NB4 (cell line): ENCODE results near the gene THADA.

Experiments used
- DNase-seq: peaks from one replicate; pipeline ENCODE4 v3.0.0; 2010; ENCODE audit warnings: low read depth
- H3K4me3 ChIP-seq: one replicate; pipeline ENCODE4 v1.5.1; 2011; ENCODE audit warnings: mild to moderate bottlenecking, low read depth, low read length, moderate library complexity
- CTCF ChIP-seq: IDR thresholded peaks from one replicate; pipeline ENCODE4 v1.5.1; 2012; ENCODE audit warnings: low read depth, low read length
- MAX ChIP-seq: IDR thresholded peaks from 2 replicates; pipeline ENCODE4 v1.6.1; 2011; ENCODE audit warnings: low read depth, low read length
- MYC ChIP-seq: IDR thresholded peaks from 2 replicates; pipeline ENCODE4 v1.6.1; 2011; ENCODE audit warnings: low read depth, low read length
- POLR2A ChIP-seq: IDR thresholded peaks from 2 replicates; pipeline ENCODE4 v1.6.1; 2011; ENCODE audit warnings: mild to moderate bottlenecking; ENCODE audit not compliant: insufficient read length; ENCODE audit errors: extremely low read depth

THADA gene

GRCh38 chr2:43314299-43314927 lies 281.4 kb downstream of the THADA start:
- H3K4me3 ChIP-seq, result no peak overlapping the region
- no peak for DNase-seq
- TF ChIP-seq CTCF (no peak), MAX (no peak), MYC (no peak), POLR2A (no peak)

GRCh38 chr2:43313642-43314017 lies 282.2 kb downstream of the THADA start:
- no peak overlapping the region for H3K4me3 ChIP-seq
- DNase-seq, result no peak
- TF ChIP-seq MAX, result no peak
- TF ChIP-seq POLR2A, result no peak
- no peak for TF ChIP-seq MYC
- TF ChIP-seq CTCF, result no peak

GRCh38 chr2:43312755-43313641 lies 282.8 kb downstream of the THADA start:
- no peak overlapping the region for H3K4me3 ChIP-seq
- TF ChIP-seq MAX (no peak), CTCF (no peak), MYC (no peak), POLR2A (no peak)
- no peak for DNase-seq

- no peak overlapping the region for H3K4me3 ChIP-seq
- TF ChIP-seq MAX (no peak), POLR2A (no peak), MYC (no peak), CTCF (no peak)
- DNase-seq, result no peak
These were observed 284.6 kb downstream of the THADA start for GRCh38 chr2:43311276-43311675.

- TF ChIP-seq MYC (no peak), MAX (no peak), CTCF (no peak), POLR2A (no peak)
- no peak overlapping the region for H3K4me3 ChIP-seq
- no peak for DNase-seq
These were observed 285.9 kb downstream of the THADA start for GRCh38 chr2:43309935-43310334.
